Naive B cell (primary cell): ENCODE results near the gene PIP. TPM values are rescaled to one million over a fixed set of nuclear protein-coding genes. Genes with fewer than 3 reads are reported as not detected.
"Not testable (repeated sequence)": the region's sequence is repeated elsewhere in the genome, so short reads cannot be mapped to it uniquely, and the experiment has no call there.

Experiments used
- ATAC-seq, 2 donors: fragments of 150-1000 bp; cut with Tn5 transposase; 2 replicates each; pipeline ENCODE4 v1.10.0; 2021; ENCODE audit warnings: low read depth in 2 of 2, mild to moderate bottlenecking in 2 of 2, moderate library complexity in 2 of 2
- DNase-seq: peaks from one replicate; pipeline ENCODE4 v3.0.0; 2022
- H3K27ac Mint-ChIP-seq, 6 donors: one replicate each; pipeline ENCODE4 v1.8.0; 2020 to 2022; ENCODE audit warnings: mild to moderate bottlenecking in 6 of 6, mixed read lengths in 6 of 6, moderate library complexity in 5 of 6, inconsistent platforms in 2 of 6
- H3K27me3 Mint-ChIP-seq, 3 donors: one replicate each; pipeline ENCODE4 v1.8.0; 2021 to 2022; ENCODE audit warnings: mixed read lengths in 3 of 3, mild to moderate bottlenecking in 1 of 3
- H3K36me3 Mint-ChIP-seq, 2 donors: one replicate each; pipeline ENCODE4 v1.8.0; 2020 to 2022; ENCODE audit warnings: mixed read lengths in 2 of 2, inconsistent platforms in 1 of 2, mild to moderate bottlenecking in 1 of 2
- H3K4me1 Mint-ChIP-seq, 3 donors: one replicate each; pipeline ENCODE4 v1.8.0; 2020 to 2022; ENCODE audit warnings: mixed read lengths in 3 of 3, inconsistent platforms in 1 of 3, mild to moderate bottlenecking in 1 of 3, moderate library complexity in 1 of 3
- H3K4me3 Mint-ChIP-seq, 8 donors: one replicate each; pipeline ENCODE4 v1.8.0; 2020 to 2022; ENCODE audit warnings: mild to moderate bottlenecking in 8 of 8, mixed read lengths in 8 of 8, moderate library complexity in 8 of 8, inconsistent platforms in 2 of 8
- H3K9me3 Mint-ChIP-seq, 7 donors: one replicate each; pipeline ENCODE4 v1.8.0; 2020 to 2022; ENCODE audit warnings: mixed read lengths in 7 of 7, mild to moderate bottlenecking in 5 of 7, inconsistent platforms in 2 of 7, moderate library complexity in 1 of 7
- polyA plus RNA-seq, 6 donors: library from polyadenylated mRNA; unstranded; fragments of 300-500 nt; fragmentation: Illumina TruSeq; gene quantifications; one replicate each; pipeline ENCODE4 v1.2.3, GENCODE V29; 2021; ENCODE audit warnings: low read depth in 6 of 6

The PIP gene, protein sequence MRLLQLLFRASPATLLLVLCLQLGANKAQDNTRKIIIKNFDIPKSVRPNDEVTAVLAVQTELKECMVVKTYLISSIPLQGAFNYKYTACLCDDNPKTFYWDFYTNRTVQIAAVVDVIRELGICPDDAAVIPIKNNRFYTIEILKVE
- not detected for polyA plus RNA-seq

DNA sequence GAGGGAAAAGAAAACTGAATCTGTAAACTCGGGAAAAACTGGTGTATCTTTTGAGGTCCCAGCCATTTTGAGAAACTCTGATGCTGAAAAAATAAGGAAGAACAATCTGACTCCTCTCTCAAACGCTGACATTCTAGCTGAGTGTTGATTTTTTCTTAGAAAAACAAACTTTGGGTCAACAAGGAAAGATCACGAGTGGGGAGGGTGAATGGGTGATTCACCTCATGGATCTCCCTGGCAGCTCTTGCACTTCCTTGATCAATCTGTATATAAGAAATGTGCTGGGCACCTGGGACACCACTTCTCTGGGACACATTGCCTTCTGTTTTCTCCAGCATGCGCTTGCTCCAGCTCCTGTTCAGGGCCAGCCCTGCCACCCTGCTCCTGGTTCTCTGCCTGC, at the start of gene PIP:
TSS of gene PIP (plus strand) at position 297 of the 400 bp plus-strand sequence. CDS start at position 337, 40 bp downstream.
- peaks cover 4 to 7% of the 10 kb centered on the region in 2 donors for H3K36me3 Mint-ChIP-seq
- DNase-seq (no peak), ATAC-seq (no peak)
- H3K27ac Mint-ChIP-seq = peak within 1 kb of the TSS in 1 of 6 donors; percentile 45
- H3K4me1 Mint-ChIP-seq = peaks cover 18 to 27% (median 25%) of the 10 kb centered on the region in 3 donors
- H3K9me3 Mint-ChIP-seq = peaks cover 0 to 7% (median 0%) of the 10 kb centered on the region in 7 donors
- peaks cover 0 to 5% (median 0%) of the 10 kb centered on the region in 3 donors for H3K27me3 Mint-ChIP-seq
- H3K4me3 Mint-ChIP-seq = no peak within 1 kb of the TSS

DNA sequence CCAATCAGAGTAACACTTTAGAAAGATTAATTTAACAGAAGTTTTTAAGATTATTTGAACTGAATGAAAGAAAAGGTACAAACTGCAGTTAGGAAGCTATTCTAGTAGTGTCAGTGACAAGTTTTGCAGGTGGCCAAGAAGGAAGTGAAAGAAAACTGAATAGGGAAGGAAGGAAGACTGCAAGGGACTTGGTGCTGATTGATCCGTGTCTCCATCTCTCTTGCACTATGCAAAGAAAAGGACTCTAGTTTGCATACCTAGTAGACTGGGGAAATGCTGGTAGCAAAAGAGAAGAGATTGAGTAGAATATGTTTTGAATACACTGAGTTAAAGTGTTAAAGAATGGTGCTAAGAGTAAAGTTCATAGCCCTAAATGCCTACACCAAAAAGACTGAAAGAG, 46.8 kb upstream of the PIP start:
- no peaks in the 10 kb centered on the region for H3K27me3 Mint-ChIP-seq
- H3K9me3 Mint-ChIP-seq = peaks cover 16 to 65% (median 60%) of the 10 kb centered on the region in 7 donors
- peaks cover 49 to 63% (median 58%) of the 10 kb centered on the region in 3 donors for H3K4me1 Mint-ChIP-seq
- H3K4me3 Mint-ChIP-seq = peak overlapping the region; percentile 47 to 92 (median 78)
- DNase-seq (peak; percentile 84), ATAC-seq (peak; percentile 97 to 98)
- H3K36me3 Mint-ChIP-seq = peaks cover 22 to 39% of the 10 kb centered on the region in 2 donors
- peak overlapping the region; percentile 19 to 99 (median 96) for H3K27ac Mint-ChIP-seq

DNA sequence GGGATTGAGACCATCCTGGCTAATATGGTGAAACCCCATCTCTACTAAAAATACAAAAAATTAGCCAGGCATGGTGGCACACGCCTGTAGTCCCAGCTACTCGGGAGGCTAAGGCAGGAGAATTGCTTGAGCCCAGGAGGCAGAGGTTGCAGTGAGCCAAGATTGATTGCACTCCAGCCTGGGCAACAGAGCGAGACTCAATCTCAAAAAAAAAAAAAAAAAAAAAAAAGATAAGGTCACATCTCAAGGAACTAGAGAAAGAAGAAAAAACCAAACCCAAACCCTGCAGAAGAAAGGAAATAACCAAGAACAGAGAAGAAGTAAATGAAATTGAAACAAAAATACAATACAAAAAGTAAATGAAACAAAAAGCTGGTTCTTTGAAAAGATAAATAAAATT, 46.3 kb upstream of the PIP start:
- Mint-ChIP-seq H3K4me3 (peak overlapping the region; percentile 47 to 92 (median 78)), H3K4me1 (peaks cover 49 to 63% (median 60%) of the 10 kb centered on the region in 3 donors), H3K9me3 (peaks cover 16 to 66% (median 61%) of the 10 kb centered on the region in 7 donors), H3K27ac (peak overlapping the region; percentile 19 to 99 (median 96)), H3K36me3 (peaks cover 23 to 38% of the 10 kb centered on the region in 2 donors)
- DNase-seq (peak; percentile 46), ATAC-seq (peak; percentile 44 to 51)
- not testable (repeated sequence) for H3K27me3 Mint-ChIP-seq

DNA sequence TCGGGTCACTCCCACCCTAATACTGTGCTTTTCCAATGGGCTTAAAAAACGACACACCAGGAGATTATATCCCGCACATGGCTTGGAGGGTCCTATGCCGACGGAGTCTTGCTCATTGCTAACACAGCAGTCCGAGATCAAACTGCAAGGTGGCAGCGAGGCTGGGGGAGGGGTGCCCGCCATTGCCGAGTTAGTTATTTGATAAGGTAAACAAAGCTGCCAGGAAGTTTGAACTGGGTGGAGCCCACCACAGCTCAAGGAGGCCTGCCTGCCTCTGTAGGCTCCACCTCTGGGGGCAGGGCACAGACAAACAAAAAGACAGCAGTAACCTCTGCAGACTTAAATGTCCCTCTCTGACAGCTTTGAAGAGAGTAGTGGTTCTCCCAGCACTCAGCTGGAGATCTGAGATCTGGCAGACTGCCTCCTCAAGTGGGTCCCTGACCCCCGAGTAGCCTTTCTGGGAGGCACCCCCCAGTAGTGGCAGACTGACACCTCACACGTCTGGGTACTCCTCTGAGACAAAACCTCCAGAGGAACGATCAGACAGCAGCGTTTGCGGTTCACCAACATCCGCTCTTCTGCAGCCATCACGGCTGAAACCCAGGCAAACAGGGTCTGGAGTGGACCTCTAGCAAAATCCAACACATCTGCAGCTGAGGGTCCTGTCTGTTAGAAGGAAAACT, 43.2 kb upstream of the PIP start:
- Mint-ChIP-seq H3K9me3 (peaks cover 11 to 60% (median 43%) of the 10 kb centered on the region in 7 donors), H3K27ac (peak overlapping the region in 1 of 6 donors; percentile 13), H3K4me3 (peak overlapping the region in 1 of 8 donors; percentile 10), H3K36me3 (peaks cover 26 to 34% of the 10 kb centered on the region in 2 donors), H3K4me1 (peaks cover 41 to 60% (median 57%) of the 10 kb centered on the region in 3 donors)
- H3K27me3 Mint-ChIP-seq, DNase-seq, ATAC-seq: not testable (repeated sequence)

DNA sequence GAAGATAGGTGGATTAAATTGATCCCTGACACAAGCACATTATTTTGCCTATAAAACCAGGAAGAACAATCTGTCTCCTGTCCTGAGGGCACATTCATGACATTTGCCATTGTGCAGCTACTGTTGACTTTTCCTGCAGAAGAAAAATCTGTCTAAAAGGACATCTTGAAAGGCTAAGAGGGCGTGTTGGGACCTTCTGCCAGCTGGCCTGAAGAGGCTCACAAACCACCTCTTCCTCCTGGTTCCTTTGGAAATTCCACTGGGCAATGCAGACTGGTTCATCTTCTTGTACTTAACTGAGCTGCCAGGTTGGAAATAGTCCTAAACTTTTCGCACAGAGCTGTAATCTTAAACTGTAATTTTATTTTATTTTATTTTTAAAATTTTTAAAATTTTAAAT, 35.7 kb upstream of the PIP start:
- H3K27me3 Mint-ChIP-seq = no peaks in the 10 kb centered on the region
- H3K36me3 Mint-ChIP-seq = peaks cover 21 to 35% of the 10 kb centered on the region in 2 donors
- no peak overlapping the region for H3K27ac Mint-ChIP-seq
- DNase-seq (no peak), ATAC-seq (no peak)
- H3K4me3 Mint-ChIP-seq = no peak overlapping the region
- H3K4me1 Mint-ChIP-seq = peaks cover 8 to 12% (median 10%) of the 10 kb centered on the region in 3 donors
- peaks cover 7 to 56% (median 48%) of the 10 kb centered on the region in 7 donors for H3K9me3 Mint-ChIP-seq

DNA sequence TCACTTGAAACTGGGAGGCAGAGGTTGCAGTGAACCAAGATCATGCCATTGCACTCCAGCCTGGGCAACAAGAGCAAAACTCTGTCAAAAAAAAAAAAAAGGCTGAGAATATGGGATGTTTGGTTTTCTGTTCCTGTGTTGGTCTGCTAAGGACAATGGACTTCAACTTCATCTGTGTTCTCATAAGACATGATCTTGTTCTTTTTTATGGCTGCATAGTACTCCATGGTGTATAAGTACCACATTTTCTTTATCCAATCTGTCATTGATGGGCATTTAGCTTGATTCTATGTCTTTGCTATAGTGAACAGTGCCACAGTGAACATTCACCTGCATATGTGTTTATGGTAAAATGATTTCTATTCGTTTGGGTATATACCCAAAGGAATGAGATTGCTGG, 32.3 kb upstream of the PIP start:
- ATAC-seq, H3K27me3 Mint-ChIP-seq, H3K4me3 Mint-ChIP-seq, DNase-seq: not testable (repeated sequence)
- Mint-ChIP-seq H3K9me3 (peaks cover 7 to 62% (median 51%) of the 10 kb centered on the region in 7 donors), H3K4me1 (peaks cover 6 to 12% (median 8%) of the 10 kb centered on the region in 3 donors), H3K36me3 (peaks cover 19 to 31% of the 10 kb centered on the region in 2 donors), H3K27ac (peak overlapping the region in 1 of 6 donors; percentile 47)

DNA sequence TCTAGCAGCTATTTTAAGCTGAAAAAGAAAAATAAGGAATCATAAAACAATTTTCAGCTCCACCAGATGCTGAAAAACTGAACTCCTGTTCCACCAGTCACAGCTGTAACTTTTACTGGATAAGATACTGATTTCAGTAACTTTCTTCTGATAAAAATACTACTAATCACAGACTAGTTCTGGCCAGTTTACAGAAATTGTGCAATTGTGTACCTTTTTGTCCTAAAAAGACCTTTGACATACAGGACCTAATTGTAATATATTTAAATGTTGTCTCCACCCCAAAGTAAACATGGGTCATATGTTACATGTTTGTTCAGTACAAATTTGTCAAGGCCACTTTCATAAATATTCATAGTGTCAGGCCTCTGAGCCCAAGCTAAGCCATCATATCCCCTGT, 27.1 kb upstream of the PIP start:
- peaks cover 0 to 23% (median 21%) of the 10 kb centered on the region in 7 donors for H3K9me3 Mint-ChIP-seq
- peak overlapping the region in 1 of 6 donors; percentile 50 for H3K27ac Mint-ChIP-seq
- no peaks in the 10 kb centered on the region for H3K4me1 Mint-ChIP-seq
- no peak overlapping the region for H3K4me3 Mint-ChIP-seq
- ATAC-seq = no peak
- H3K27me3 Mint-ChIP-seq = no peaks in the 10 kb centered on the region
- H3K36me3 Mint-ChIP-seq = peaks cover 7 to 10% of the 10 kb centered on the region in 2 donors
- no peak for DNase-seq

DNA sequence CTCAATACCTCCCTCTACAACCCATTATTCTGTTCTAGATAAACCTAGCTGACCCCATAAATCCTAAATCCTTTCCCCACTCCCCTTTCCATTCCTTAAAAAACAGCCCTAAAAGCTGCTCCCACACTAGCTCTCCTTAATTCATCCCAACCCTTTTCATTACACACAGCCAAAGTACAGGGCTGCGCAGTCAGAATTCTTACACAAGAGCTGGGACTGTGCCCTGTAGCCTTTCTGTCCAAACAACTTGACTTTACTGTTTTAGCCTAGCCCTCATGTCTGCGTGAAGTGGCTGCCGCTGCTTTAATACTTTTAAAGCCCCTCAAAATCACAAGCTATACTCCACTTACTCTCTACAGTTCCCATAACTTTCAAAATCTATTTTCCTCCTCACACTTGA, 23.9 kb upstream of the PIP start:
- not testable (repeated sequence) for H3K4me3 Mint-ChIP-seq, H3K27me3 Mint-ChIP-seq, H3K27ac Mint-ChIP-seq, DNase-seq, H3K9me3 Mint-ChIP-seq, H3K36me3 Mint-ChIP-seq, ATAC-seq, H3K4me1 Mint-ChIP-seq

DNA sequence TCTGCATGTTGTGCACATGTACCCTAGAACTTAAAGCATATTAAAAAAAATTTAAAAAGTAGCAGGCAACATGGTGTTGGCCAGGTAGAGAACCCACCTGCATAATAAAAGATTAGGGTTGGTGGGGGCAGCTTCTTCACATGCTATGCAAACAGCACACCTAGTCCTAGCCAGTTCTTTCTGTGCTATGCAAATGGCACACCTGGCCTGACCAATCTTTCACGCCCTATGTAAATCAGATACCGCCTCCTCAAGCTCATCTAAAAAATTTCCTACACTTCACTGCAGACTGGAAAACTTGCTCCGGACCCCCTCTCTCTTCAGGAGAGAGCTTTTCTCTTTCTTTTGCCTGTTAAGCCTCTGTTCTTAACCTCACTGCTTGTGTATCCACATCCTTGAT, 14.5 kb upstream of the PIP start:
- ATAC-seq (no peak), DNase-seq (no peak)
- peaks cover 4 to 46% (median 37%) of the 10 kb centered on the region in 7 donors for H3K9me3 Mint-ChIP-seq
- peaks cover 20 to 27% (median 26%) of the 10 kb centered on the region in 3 donors for H3K4me1 Mint-ChIP-seq
- H3K27ac Mint-ChIP-seq = no peak overlapping the region
- no peaks in the 10 kb centered on the region for H3K27me3 Mint-ChIP-seq
- H3K4me3 Mint-ChIP-seq = peak overlapping the region in 1 of 8 donors; percentile 2
- peaks cover 5 to 19% of the 10 kb centered on the region in 2 donors for H3K36me3 Mint-ChIP-seq

DNA sequence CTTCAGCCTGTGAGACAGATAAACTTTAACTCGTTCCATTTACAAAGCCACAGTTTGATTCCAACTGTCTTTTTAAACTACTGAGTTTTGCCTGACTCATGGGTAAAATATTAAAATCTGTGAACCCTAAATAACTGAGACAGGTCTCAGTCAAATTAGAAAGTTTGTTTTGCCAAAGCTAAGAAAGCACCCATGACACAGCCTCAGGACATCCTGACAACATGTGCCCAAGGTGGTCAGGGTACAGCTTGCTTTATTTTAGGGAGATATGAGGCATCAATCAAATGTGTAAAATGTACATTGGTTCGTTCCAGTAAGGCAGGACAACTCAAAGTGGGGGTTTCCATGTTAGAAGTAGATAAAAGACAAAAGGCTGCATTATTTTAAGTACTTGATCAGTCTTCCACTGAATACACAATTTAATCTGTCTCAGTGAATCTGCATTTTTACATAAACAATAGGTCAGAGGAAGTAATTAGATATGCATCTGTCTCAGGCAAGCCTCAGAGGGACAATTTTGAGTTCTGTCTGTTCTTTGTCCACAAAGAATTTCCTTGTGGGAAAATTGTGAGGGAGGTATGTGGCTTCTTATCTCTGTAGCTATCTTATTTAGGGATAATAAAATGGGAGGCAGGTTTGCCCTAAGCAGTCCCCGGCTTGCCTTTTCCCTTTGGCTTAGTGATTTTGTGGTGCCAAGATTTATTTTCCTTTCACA, 11.0 kb upstream of the PIP start:
- Mint-ChIP-seq H3K27ac (peak overlapping the region in 5 of 6 donors; percentile 10 to 55 (median 26)), H3K4me1 (peaks cover 26 to 36% (median 32%) of the 10 kb centered on the region in 3 donors), H3K9me3 (peaks cover 0 to 36% (median 28%) of the 10 kb centered on the region in 7 donors), H3K27me3 (no peaks in the 10 kb centered on the region), H3K36me3 (no peaks in the 10 kb centered on the region), H3K4me3 (peak overlapping the region in 6 of 8 donors; percentile 6 to 30 (median 14))
- peak; percentile 2 for DNase-seq
- ATAC-seq = peak; percentile 40

DNA sequence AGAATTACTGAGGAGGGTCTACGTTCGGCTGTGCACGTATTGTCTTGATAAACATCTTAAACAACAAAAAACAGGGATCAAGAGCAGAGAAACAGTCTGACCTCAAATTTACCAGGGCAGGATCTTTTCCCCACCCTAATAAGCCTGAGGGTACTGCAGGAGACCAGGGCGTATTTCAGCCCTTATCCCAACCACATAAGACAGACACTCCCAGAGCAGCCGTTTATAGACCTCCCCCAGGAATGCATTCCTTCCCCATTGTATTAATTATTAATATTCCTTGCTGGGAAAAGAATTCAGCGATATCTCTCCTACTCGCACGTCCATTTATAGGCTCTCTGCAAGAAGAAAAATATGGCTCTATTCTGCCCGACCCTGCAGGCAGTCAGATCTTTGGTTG, 8.6 kb upstream of the PIP start:
- H3K9me3 Mint-ChIP-seq = peaks cover 0 to 30% (median 18%) of the 10 kb centered on the region in 7 donors
- not testable (repeated sequence) for H3K36me3 Mint-ChIP-seq, ATAC-seq

DNA sequence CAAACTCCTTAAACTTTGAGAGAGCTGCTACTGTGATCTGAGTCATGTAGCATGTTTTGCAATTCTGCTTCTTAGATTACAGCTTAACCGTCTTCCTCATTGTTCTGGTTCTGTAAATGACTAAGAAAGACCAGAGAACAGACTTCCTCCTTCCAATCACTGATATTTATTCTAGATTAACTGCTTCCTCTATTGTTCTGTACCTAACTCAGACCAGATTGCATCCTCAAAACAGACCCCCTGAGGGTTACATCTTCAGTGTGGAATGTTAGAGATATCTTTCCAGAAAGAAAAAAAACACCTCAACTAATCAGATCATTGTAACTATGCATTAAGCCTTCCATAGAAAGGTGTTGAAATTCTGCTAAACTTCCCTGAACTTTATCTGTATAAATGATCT, 5.7 kb upstream of the PIP start:
- peaks cover 30 to 37% (median 32%) of the 10 kb centered on the region in 3 donors for H3K4me1 Mint-ChIP-seq
- H3K4me3 Mint-ChIP-seq = no peak overlapping the region
- peak overlapping the region in 2 of 6 donors; percentile 4 to 25 for H3K27ac Mint-ChIP-seq
- ATAC-seq (peak; percentile 86 to 95), DNase-seq (peak; percentile 27)
- H3K9me3 Mint-ChIP-seq = peaks cover 0 to 27% (median 18%) of the 10 kb centered on the region in 7 donors
- H3K27me3 Mint-ChIP-seq = no peaks in the 10 kb centered on the region
- H3K36me3 Mint-ChIP-seq = no peaks in the 10 kb centered on the region

More for the DNA sequence above, 8.6 kb upstream of the PIP start:
- H3K4me3 Mint-ChIP-seq, H3K27me3 Mint-ChIP-seq, DNase-seq, H3K27ac Mint-ChIP-seq: not testable (repeated sequence)
- peaks cover 36 to 57% (median 50%) of the 10 kb centered on the region in 3 donors for H3K4me1 Mint-ChIP-seq

DNA sequence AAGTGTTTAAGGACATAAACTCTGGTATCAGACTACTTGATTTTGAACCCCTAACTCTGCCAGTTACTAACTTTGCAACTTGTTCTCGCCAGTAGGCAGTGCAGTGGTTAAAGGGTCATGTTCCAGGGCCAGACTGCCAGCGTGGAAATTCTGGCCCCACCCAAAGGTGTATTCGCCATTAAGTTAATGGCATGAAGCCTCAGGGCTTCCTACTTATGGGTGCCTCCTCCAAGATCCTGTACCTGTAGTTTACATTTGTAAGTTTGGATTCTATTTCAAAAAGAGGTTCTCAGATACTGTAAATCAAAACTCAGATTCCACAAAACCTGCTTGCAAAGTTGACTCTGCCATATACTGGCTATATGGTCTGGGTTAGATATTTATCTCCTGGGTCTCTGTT, 2.8 kb upstream of the PIP start:
- ATAC-seq (no peak), DNase-seq (no peak)
- H3K36me3 Mint-ChIP-seq = no peaks in the 10 kb centered on the region
- peaks cover 33 to 42% (median 40%) of the 10 kb centered on the region in 3 donors for H3K4me1 Mint-ChIP-seq
- peaks cover 0 to 14% (median 8%) of the 10 kb centered on the region in 7 donors for H3K9me3 Mint-ChIP-seq
- H3K27me3 Mint-ChIP-seq = peaks cover 0 to 5% (median 0%) of the 10 kb centered on the region in 3 donors
- H3K27ac Mint-ChIP-seq = no peak overlapping the region
- H3K4me3 Mint-ChIP-seq = no peak overlapping the region
